HEK293T (cell line): ENCODE data around the gene KRT33B.
"Not testable (repeated sequence)": the region's sequence is repeated elsewhere in the genome, so short reads cannot be mapped to it uniquely, and the experiment has no call there.

Experiments
- CTCF ChIA-PET: fragments of 350-600 bp; formaldehyde crosslinking; extraction: SDS; loops from one replicate; lab custom pipeline; 2021; ENCODE audit warnings: antibody characterized with exemption, inconsistent platforms; lab: Yijun Ruan, JAX
- POLR2A ChIA-PET: fragments of 350-600 bp; formaldehyde crosslinking; extraction: SDS; loops from one replicate; lab custom pipeline; 2020; ENCODE audit warnings: antibody characterized with exemption, inconsistent platforms; lab: Yijun Ruan, JAX
- DNase-seq: peaks from one replicate; pipeline ENCODE4 v3.0.0; 2012; ENCODE audit warnings: mixed read lengths; ENCODE audit errors: extremely low spot score
- ARNT ChIP-seq: fragments of 450-650 bp; IDR thresholded peaks from 2 replicates; pipeline ENCODE4 v1.6.1; 2017; ENCODE audit warnings: mild to moderate bottlenecking
- BHLHE40 ChIP-seq: fragments of 450-650 bp; IDR thresholded peaks from 2 replicates; pipeline ENCODE4 v1.6.1; 2016; ENCODE audit warnings: mild to moderate bottlenecking, moderate library complexity, borderline replicate concordance
- CTBP1 ChIP-seq: fragments of 450-650 bp; IDR thresholded peaks from 2 replicates; pipeline ENCODE4 v1.6.1; 2016; ENCODE audit warnings: borderline replicate concordance
- ELF4 ChIP-seq: fragments of 450-650 bp; IDR thresholded peaks from 2 replicates; pipeline ENCODE4 v1.6.1; 2017; ENCODE audit warnings: antibody characterized with exemption
- FOXA1 ChIP-seq: fragments of 450-650 bp; IDR thresholded peaks from 2 replicates; pipeline ENCODE4 v1.6.1; 2016; ENCODE audit warnings: mild to moderate bottlenecking
- FOXK2 ChIP-seq: fragments of 450-650 bp; IDR thresholded peaks from 2 replicates; pipeline ENCODE4 v1.6.1; 2016; ENCODE audit warnings: mild to moderate bottlenecking
- FOXM1 ChIP-seq: fragments of 450-650 bp; IDR thresholded peaks from 2 replicates; pipeline ENCODE4 v1.6.1; 2017; ENCODE audit warnings: mild to moderate bottlenecking, borderline replicate concordance
- HDGF ChIP-seq: fragments of 450-650 bp; IDR thresholded peaks from 2 replicates; pipeline ENCODE4 v1.6.1; 2017; ENCODE audit warnings: antibody characterized with exemption, borderline replicate concordance
- L3MBTL2 ChIP-seq: fragments of 450-650 bp; conservative IDR thresholded peaks from 2 replicates; pipeline ENCODE4 v1.6.1; 2016; ENCODE audit warnings: mild to moderate bottlenecking
- LEF1 ChIP-seq: fragments of 450-650 bp; IDR thresholded peaks from 2 replicates; pipeline ENCODE4 v1.6.1; 2017; ENCODE audit warnings: mild to moderate bottlenecking, borderline replicate concordance
- NFRKB ChIP-seq: fragments of 450-650 bp; IDR thresholded peaks from 2 replicates; pipeline ENCODE4 v1.6.1; 2016; ENCODE audit warnings: mild to moderate bottlenecking, moderate library complexity
- PKNOX1 ChIP-seq: fragments of 450-650 bp; IDR thresholded peaks from 2 replicates; pipeline ENCODE4 v1.6.1; 2016
- SP1 ChIP-seq: fragments of 450-650 bp; IDR thresholded peaks from 2 replicates; pipeline ENCODE4 v1.6.1; 2017
- SUZ12 ChIP-seq: fragments of 450-650 bp; IDR thresholded peaks from 2 replicates; pipeline ENCODE4 v1.6.1; 2016; ENCODE audit warnings: mild to moderate bottlenecking
- TARDBP ChIP-seq: fragments of 450-650 bp; IDR thresholded peaks from 2 replicates; pipeline ENCODE4 v1.6.1; 2016
- ZNF384 ChIP-seq: fragments of 450-650 bp; IDR thresholded peaks from 2 replicates; pipeline ENCODE4 v1.6.1; 2016

Gene KRT33B

DNA sequence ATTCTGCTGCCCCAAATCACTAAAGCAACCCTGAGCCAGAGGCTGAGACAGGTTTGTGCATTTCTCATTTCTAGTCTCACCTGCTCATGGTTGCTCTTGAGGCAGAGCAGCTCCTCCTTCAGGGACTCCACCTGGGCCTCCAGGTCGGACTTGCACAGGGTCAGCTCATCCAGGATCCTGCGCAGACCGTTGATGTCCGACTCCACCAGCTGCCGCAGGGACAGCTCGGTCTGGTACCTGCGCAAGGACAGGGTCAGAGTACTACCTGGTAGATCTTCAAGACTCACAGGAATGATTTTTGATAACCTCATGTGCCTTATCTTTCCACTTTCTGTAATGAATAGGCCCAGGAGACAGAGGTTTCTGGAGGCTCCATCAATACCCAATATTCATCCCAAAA, 26.7 kb upstream of the KRT33B start:
- TF ChIP-seq ELF4 = no peak
- ChIA-PET POLR2A (no interaction called here), CTCF (no interaction called here)
- DNase-seq = no peak

DNA sequence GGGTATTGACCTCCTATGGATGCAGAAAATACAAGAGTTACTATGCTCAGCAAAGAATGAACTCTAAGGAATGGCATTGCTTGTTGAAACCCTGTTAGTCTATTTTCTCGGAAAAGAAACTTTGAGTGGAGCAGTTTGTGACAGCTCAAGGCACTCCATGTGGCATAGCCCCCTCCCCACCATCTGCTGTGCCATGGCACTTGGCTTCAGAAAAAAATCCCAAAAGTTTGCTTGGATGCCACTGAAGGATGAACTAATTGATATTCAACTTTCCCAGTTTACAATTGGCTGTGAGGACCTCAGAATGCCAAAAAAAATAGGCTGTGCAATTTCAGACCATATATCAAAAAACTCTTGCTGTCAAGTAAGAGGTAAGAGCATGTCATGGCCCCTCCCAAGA, 26.0 kb upstream of the KRT33B start:
- POLR2A ChIA-PET = no interaction called here

DNA sequence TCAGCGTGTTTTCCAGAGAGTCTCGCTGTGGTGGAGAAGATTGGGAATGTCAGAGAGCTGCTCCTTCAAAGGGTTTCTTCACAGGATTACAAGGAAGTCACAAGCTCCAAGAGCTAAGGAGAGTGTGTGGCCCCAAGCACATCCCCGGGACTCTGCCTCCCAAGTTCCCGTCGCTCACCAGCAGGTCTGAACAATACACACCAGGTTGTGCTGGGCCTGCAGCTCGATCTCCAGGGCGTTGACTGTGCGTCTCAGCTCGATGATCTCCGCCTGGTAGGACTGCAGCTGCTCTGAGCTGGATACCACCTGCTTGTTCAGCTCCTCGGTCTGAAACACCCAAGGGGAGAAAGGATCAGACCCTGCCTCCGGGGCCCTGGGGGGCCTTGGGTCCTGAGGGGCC, 25.4 kb upstream of the KRT33B start:
- POLR2A ChIA-PET, DNase-seq, CTCF ChIA-PET: not testable (repeated sequence)

More for the DNA sequence above, 26.0 kb upstream of the KRT33B start:
- no peak for DNase-seq
- CTCF ChIA-PET = no interaction called here
- TF ChIP-seq NFRKB (no peak), L3MBTL2 (no peak), FOXK2 (no peak)

DNA sequence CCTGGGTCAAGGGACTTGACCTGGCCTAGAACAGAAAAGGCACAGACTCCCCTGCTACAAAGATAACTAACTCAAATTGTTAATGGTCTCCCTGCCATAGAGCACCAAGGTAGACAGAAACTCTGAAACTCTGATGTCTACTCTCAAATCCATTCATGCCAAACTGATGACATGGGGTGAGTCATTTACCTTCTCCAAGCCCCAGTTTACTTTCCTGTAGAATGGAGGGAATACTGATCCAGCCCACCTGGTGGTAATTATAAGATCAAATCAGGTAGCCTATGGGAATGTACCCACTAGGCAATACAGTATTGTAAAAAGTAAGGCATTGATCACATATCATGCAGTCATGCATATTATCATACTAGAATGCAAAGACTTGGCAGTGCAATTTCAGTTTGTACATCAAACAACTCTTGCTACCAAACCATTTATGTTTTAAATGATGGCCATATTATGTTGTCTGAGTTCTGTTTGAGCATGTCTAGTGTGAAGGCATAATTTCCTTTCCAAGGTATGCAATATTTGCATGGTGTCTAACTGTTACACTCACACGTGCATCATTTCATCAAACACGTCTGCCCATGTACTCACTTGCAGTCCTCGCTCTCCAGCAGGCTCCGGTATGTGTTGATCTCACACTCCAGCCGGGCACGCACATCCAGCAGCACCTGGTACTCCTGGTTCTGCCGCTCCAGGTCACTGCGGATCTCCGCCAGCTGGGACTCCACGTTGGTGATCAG, 24.8 kb upstream of the KRT33B start:
- TF ChIP-seq FOXK2 (no peak), ZNF384 (no peak), L3MBTL2 (no peak), FOXM1 (no peak), ELF4 (no peak), CTBP1 (no peak), PKNOX1 (no peak), TARDBP (no peak), SUZ12 (no peak), ARNT (no peak), LEF1 (no peak), FOXA1 (no peak), NFRKB (no peak), HDGF (no peak), SP1 (no peak)
- ChIA-PET CTCF (no interaction called here), POLR2A (no interaction called here)
- DNase-seq = no peak

- no peak for DNase-seq
- ChIA-PET CTCF (no interaction called here), POLR2A (no interaction called here)
- no peak for TF ChIP-seq SUZ12
- no peak for TF ChIP-seq FOXA1
- no peak for TF ChIP-seq FOXM1
- no peak for TF ChIP-seq ZNF384
- TF ChIP-seq ELF4 = no peak
- TF ChIP-seq L3MBTL2 = no peak
- no peak for TF ChIP-seq HDGF
Measured at GRCh38 chr17:41393826-41394225, 24.2 kb upstream of the KRT33B start.

GRCh38 chr17:41393294-41393693, 23.7 kb upstream of the KRT33B start:
- no peak for TF ChIP-seq NFRKB
- TF ChIP-seq SP1 = no peak
- TF ChIP-seq SUZ12 = no peak
- no peak for TF ChIP-seq BHLHE40
- no peak for TF ChIP-seq ARNT
- TF ChIP-seq ZNF384 = no peak
- no peak for TF ChIP-seq TARDBP
- TF ChIP-seq FOXM1 = no peak
- TF ChIP-seq FOXK2 = no peak
- no peak for TF ChIP-seq LEF1
- no peak for TF ChIP-seq HDGF
- TF ChIP-seq L3MBTL2 = no peak
- TF ChIP-seq PKNOX1 = no peak
- CTCF ChIA-PET = no interaction called here
- no peak for DNase-seq
- POLR2A ChIA-PET = no interaction called here

- CTCF ChIA-PET = no interaction called here
- no peak for DNase-seq
- TF ChIP-seq FOXK2 (no peak), ELF4 (no peak), PKNOX1 (no peak), BHLHE40 (no peak), SP1 (no peak), ARNT (no peak), NFRKB (no peak), FOXM1 (no peak), ZNF384 (no peak), LEF1 (no peak), L3MBTL2 (no peak), HDGF (no peak), FOXA1 (no peak), SUZ12 (no peak)
- POLR2A ChIA-PET = no interaction called here
Measured at GRCh38 chr17:41392278-41392677, 22.7 kb upstream of the KRT33B start.
